ENCODE results near the gene SMARCAL1.

The SMARCAL1 gene

DNA sequence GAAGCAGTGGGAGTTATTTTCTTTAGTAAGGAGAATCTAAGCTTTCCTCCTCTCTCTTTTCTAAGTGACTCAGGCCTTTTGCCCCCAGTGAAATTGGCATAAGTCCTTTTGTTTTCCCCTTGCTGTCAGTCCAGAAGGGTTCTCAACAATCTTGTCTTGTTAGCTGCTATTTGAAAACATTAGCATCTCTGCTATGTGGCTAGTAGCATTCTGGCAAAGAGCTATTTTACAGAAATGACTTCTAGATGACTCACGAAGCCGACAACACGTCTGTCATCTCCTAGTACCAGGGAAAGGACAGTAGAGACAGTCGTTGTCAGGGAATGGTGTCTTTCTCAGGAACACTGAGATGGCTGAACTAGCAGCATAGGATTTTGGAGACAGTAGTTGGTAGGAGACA, 14.7 kb downstream of the SMARCAL1 start:
- Histone ChIP-seq H3K4me2 (ENCODE audit: low read length) (no peak overlapping the region), H3K4me1 (no peaks in the 10 kb centered on the region), H3K27ac (no peak overlapping the region), H3K9me3 (ENCODE audit: control insufficient read depth, low read length) (no peaks in the 10 kb centered on the region), H3K36me3 (ENCODE audit: control insufficient read depth, insufficient read depth, low read length) (no peaks in the 10 kb centered on the region), H3K27me3 (ENCODE audit: control insufficient read depth, insufficient read depth, low read length) (no peaks in the 10 kb centered on the region), H3K79me2 (no peaks in the 10 kb centered on the region), H3K4me3 (ENCODE audit: low read depth, low read length) (no peak overlapping the region), H3K9ac (no peak overlapping the region), H2AFZ (no peak overlapping the region)
- TF ChIP-seq, protein P1, sequence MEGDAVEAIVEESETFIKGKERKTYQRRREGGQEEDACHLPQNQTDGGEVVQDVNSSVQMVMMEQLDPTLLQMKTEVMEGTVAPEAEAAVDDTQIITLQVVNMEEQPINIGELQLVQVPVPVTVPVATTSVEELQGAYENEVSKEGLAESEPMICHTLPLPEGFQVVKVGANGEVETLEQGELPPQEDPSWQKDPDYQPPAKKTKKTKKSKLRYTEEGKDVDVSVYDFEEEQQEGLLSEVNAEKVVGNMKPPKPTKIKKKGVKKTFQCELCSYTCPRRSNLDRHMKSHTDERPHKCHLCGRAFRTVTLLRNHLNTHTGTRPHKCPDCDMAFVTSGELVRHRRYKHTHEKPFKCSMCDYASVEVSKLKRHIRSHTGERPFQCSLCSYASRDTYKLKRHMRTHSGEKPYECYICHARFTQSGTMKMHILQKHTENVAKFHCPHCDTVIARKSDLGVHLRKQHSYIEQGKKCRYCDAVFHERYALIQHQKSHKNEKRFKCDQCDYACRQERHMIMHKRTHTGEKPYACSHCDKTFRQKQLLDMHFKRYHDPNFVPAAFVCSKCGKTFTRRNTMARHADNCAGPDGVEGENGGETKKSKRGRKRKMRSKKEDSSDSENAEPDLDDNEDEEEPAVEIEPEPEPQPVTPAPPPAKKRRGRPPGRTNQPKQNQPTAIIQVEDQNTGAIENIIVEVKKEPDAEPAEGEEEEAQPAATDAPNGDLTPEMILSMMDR (IDR thresholded peaks at IDR 0.05): no peak

DNA sequence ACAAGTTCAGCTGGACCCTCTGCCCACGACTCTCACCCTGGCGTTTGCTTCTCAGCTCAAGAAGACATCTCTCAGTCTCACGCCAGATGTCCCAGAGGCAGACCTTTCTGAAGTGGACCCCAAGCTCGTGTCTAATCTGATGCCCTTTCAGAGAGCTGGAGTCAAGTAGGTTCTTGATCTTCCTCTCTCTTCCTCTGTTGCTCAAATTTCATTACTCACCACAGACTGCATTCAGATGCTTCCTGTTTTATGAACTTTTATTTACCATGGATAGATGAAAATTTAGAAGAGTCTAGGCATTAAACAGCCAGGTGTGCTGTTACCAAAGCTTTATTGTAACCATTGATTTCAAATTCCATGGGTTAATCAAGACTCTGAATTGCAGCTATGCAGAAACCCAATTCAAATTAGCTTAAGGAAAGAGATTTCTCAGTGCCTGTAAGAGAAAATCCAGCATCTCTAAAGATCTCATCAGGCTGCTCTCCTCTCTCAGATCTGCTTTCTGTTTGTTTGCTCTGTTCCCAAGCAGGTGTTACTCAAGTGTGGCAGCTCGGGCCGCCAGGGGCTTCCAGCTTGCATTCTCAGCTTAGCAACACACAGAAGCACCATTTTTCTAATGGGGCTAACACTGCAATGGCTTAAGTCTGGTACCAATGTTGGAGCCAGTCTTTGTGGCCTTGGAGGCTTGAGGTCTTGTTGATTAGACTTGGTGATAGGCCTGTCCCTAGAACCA, 16.5 kb downstream of the SMARCAL1 start:
- no peak overlapping the region for H2AFZ ChIP-seq
- H3K4me3 ChIP-seq (ENCODE audit: low read depth, low read length): no peak overlapping the region
- no peak overlapping the region for H3K27ac ChIP-seq
- H3K9me3 ChIP-seq (ENCODE audit: control insufficient read depth, low read length): no peaks in the 10 kb centered on the region
- H3K79me2 ChIP-seq: no peaks in the 10 kb centered on the region
- no peaks in the 10 kb centered on the region for H3K36me3 ChIP-seq (ENCODE audit: control insufficient read depth, insufficient read depth, low read length)
- no peak overlapping the region for H3K9ac ChIP-seq
- TF ChIP-seq, protein P1 (IDR thresholded peaks at IDR 0.05): no peak
- H3K4me1 ChIP-seq: no peaks in the 10 kb centered on the region
- H3K4me2 ChIP-seq (ENCODE audit: low read length): no peak overlapping the region
- H3K27me3 ChIP-seq (ENCODE audit: control insufficient read depth, insufficient read depth, low read length): no peaks in the 10 kb centered on the region

DNA sequence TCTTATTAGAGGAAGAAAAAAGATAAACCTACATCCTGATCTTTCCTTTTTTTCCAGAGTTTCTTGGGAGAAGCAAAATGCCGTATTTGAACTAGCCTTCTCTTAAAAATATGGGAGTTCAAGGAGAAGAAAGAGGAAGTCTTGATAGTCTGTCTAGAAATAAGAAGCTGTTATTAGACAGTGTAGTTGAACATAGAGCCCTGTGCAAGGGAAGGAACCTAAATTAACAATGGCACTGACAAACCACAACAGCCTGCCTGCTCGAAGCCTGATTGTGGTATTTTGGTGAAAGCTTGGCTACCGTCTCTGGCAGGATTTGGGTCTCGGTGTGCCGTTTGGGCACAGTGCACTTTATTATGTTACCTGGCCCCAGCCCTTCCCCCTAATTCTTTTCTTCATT, 17.1 kb downstream of the SMARCAL1 start:
- TF ChIP-seq, protein P1 (IDR thresholded peaks at IDR 0.05): no peak
- no peak overlapping the region for H3K4me2 ChIP-seq (ENCODE audit: low read length)
- H3K36me3 ChIP-seq (ENCODE audit: control insufficient read depth, insufficient read depth, low read length): no peaks in the 10 kb centered on the region
- H3K27me3 ChIP-seq (ENCODE audit: control insufficient read depth, insufficient read depth, low read length): no peaks in the 10 kb centered on the region
- no peak overlapping the region for H2AFZ ChIP-seq
- H3K27ac ChIP-seq: no peak overlapping the region
- H3K4me1 ChIP-seq: no peaks in the 10 kb centered on the region
- H3K4me3 ChIP-seq (ENCODE audit: low read depth, low read length): no peak overlapping the region
- no peaks in the 10 kb centered on the region for H3K9me3 ChIP-seq (ENCODE audit: control insufficient read depth, low read length)
- no peaks in the 10 kb centered on the region for H3K79me2 ChIP-seq
- H3K9ac ChIP-seq: no peak overlapping the region

DNA sequence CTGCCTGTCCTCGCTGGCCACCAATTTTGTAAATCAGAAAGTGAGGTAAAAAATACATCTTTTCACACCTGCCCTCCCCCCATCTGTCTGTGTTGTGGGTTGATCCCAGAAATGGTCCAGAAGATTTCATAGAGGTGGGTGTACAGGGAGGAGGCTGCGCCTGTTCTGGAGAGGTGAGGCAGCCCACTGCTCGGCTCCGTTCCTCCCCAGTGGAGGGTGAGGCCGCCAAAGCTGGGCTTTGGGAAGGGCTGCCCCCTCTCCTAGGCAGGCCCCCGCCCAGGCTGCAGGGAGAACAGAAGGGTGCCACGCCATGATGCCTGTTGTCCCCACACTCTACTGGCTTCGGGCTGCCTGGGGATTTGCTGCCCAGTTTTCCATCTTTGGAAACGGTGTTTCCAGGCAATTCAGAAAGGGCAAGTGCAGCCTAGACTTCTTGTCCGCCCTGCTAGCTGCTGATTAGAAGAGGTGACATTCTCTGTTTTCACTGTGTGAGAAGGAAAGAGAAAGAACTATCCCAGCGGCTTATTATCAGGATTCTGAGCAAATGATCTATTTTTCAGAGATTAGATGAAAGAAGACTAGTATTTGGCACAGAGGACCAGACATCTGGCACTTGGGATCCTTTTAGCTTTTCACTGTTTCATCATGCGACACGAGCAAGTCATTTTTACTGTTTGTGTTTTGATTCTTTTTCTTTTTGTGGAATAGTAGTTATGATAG, 18.7 kb downstream of the SMARCAL1 start:
- Histone ChIP-seq H3K27me3 (ENCODE audit: control insufficient read depth, insufficient read depth, low read length) (no peaks in the 10 kb centered on the region), H3K79me2 (no peaks in the 10 kb centered on the region), H3K27ac (no peak overlapping the region), H3K4me3 (ENCODE audit: low read depth, low read length) (no peak overlapping the region), H3K36me3 (ENCODE audit: control insufficient read depth, insufficient read depth, low read length) (no peaks in the 10 kb centered on the region), H3K9ac (no peak overlapping the region), H2AFZ (no peak overlapping the region), H3K4me1 (no peaks in the 10 kb centered on the region), H3K4me2 (ENCODE audit: low read length) (no peak overlapping the region), H3K9me3 (ENCODE audit: control insufficient read depth, low read length) (no peaks in the 10 kb centered on the region)
- TF ChIP-seq, protein P1 (IDR thresholded peaks at IDR 0.05): no peak

DNA sequence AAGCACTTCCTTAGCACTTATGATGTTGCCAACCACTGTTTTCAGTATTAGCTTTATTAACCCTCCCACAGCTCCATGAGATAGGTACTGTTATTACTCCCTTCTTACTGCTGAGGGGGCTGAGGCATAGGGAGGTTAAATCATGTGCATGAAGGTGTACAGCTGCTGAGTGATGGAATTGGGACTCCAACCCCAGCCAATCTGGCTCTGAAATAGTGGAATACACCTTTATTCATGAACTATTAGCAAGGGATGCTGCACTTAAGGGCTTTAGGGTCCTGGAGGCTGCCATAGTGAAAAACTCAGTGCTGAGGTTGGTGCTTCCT, 19.2 kb downstream of the SMARCAL1 start:
- no peak overlapping the region for H3K4me3 ChIP-seq (ENCODE audit: low read depth, low read length)
- H2AFZ ChIP-seq: no peak overlapping the region
- no peaks in the 10 kb centered on the region for H3K4me1 ChIP-seq
- no peak overlapping the region for H3K9ac ChIP-seq
- H3K4me2 ChIP-seq (ENCODE audit: low read length): no peak overlapping the region
- no peaks in the 10 kb centered on the region for H3K79me2 ChIP-seq
- H3K36me3 ChIP-seq (ENCODE audit: control insufficient read depth, insufficient read depth, low read length): no peaks in the 10 kb centered on the region
- no peaks in the 10 kb centered on the region for H3K27me3 ChIP-seq (ENCODE audit: control insufficient read depth, insufficient read depth, low read length)
- TF ChIP-seq, protein P1 (IDR thresholded peaks at IDR 0.05): no peak
- no peak overlapping the region for H3K27ac ChIP-seq
- no peaks in the 10 kb centered on the region for H3K9me3 ChIP-seq (ENCODE audit: control insufficient read depth, low read length)

Measured in parathyroid adenoma (tissue), 2 donors.